Epithelial cell of proximal tubule (primary cell): ENCODE data around the gene PDE7B. TPM values are rescaled to one million over a fixed set of nuclear protein-coding genes. Genes with fewer than 3 reads are reported as not detected.
"Not testable (repeated sequence)": the region's sequence is repeated elsewhere in the genome, so short reads cannot be mapped to it uniquely, and the experiment has no call there.

ENCODE experiments used
- DNase-seq: peaks from one replicate; pipeline ENCODE4 v3.0.0-alpha.2; 2011; ENCODE audit warnings: low read depth
- H3K4me3 ChIP-seq: 2 replicates; pipeline ENCODE4 v1.5.1; 2011; ENCODE audit warnings: low read depth, mild to moderate bottlenecking, low read length
- CTCF ChIP-seq: conservative IDR thresholded peaks from 2 replicates; pipeline ENCODE4 v1.5.1; 2012; ENCODE audit warnings: low read depth, mild to moderate bottlenecking, low read length
- total RNA-seq: library from RNA; depleted of rRNA; stranded (reverse); fragments of >200 nt; gene quantifications from 2 replicates; pipeline ENCODE4 v1.2.3, GENCODE V29; 2015

The PDE7B gene
- total RNA-seq, 1 donor from 2014 or later = 2.4 TPM

- H3K4me3 ChIP-seq = no peak overlapping the region
- TF ChIP-seq CTCF = no peak
- DNase-seq = no peak
These were observed 8.9 kb downstream of the PDE7B start for GRCh38 chr6:135860361-135860760.

- TF ChIP-seq CTCF = no peak
- DNase-seq = no peak
These were observed 9.7 kb downstream of the PDE7B start for GRCh38 chr6:135861189-135861588.

GRCh38 chr6:135864929-135865328, 13.4 kb downstream of the PDE7B start:
- H3K4me3 ChIP-seq, DNase-seq: not testable (repeated sequence)

More at GRCh38 chr6:135861189-135861588, 9.7 kb downstream of the PDE7B start:
- no peak overlapping the region for H3K4me3 ChIP-seq

- TF ChIP-seq CTCF = no peak
- no peak for DNase-seq
These were observed 15.1 kb downstream of the PDE7B start for GRCh38 chr6:135866445-135867123.

GRCh38 chr6:135867332-135867731, 15.8 kb downstream of the PDE7B start:
- no peak for DNase-seq
- no peak overlapping the region for H3K4me3 ChIP-seq

More at GRCh38 chr6:135866445-135867123, 15.1 kb downstream of the PDE7B start:
- H3K4me3 ChIP-seq = peak overlapping the region; percentile 29

GRCh38 chr6:135869857-135870256, 18.4 kb downstream of the PDE7B start:
- H3K4me3 ChIP-seq = no peak overlapping the region
- TF ChIP-seq CTCF = no peak
- no peak for DNase-seq

More at GRCh38 chr6:135867332-135867731, 15.8 kb downstream of the PDE7B start:
- TF ChIP-seq CTCF = no peak

GRCh38 chr6:135870722-135871121, 19.2 kb downstream of the PDE7B start:
- H3K4me3 ChIP-seq = no peak overlapping the region
- no peak for TF ChIP-seq CTCF
- DNase-seq = no peak
